ENCODE data around the gene MYH14.
"Not testable (repeated sequence)": the region's sequence is repeated elsewhere in the genome, so short reads cannot be mapped to it uniquely, and the experiment has no call there.

MYH14 gene

DNA sequence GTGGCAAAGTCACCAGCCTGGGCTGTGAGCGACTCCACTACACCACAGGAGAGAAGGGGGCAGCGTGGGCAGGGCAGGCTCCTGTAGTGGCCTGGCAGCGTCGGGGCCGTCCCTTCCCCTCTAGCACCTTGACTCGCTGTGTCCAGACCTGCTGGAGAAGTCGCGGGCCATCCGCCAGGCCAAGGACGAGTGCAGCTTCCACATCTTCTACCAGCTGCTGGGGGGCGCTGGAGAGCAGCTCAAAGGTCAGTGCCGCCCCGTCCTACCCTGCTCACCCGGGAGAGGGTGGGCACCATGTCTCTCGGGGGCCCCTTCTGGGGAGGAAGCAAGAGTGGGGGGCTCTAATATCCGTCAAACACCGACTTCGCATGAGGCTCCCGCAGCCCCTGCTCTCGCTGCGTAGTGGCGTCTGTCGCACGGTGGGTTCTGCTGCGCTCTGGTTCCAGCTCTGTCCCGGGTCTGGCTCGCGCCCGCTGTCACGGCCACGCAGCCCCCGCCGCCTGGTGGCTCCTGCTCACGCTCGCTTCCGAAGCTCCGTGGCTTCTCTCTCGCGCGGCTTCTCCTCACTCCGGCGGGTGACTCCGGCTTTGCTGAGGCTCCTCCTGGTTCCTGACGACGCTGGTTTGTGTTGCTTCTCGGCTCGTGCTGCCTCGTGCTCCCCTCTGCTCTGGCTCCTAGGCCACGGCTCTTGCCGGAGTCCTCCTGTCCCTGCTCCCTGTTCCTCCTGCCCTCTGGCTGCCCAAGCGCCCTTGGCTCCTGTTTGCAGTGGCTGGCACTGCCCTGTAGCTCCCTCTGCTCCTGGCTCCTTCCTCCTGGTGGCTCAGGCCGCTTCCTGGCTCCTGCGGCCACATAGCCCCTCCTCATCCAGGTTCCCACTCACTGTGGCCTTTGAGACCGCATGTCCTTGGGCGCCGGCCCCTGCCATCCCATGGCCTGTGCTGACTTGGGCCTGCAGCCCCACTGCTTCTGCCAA, 27.2 kb downstream of the MYH14 start:
- no peak for DNase-seq

DNA sequence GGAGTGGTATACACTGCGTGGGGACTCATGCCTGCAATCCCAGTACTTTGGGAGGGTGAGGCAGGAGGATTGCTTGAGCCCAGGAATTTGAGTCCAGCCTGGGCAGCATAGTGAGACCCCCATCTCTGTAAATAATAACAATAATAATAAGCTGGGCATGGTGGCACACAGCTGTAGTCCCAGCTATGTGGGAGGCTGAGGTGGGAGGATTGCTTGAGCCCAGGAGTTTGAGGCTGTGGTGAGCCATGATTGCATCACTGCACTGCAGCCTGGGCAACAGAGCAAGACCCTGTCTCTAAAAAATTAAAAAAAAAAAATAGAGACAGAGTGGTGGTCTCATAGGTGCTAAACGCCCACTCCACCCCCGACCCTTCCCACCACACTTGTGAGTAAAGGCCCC, 28.0 kb downstream of the MYH14 start:
- DNase-seq: not testable (repeated sequence)

DNA sequence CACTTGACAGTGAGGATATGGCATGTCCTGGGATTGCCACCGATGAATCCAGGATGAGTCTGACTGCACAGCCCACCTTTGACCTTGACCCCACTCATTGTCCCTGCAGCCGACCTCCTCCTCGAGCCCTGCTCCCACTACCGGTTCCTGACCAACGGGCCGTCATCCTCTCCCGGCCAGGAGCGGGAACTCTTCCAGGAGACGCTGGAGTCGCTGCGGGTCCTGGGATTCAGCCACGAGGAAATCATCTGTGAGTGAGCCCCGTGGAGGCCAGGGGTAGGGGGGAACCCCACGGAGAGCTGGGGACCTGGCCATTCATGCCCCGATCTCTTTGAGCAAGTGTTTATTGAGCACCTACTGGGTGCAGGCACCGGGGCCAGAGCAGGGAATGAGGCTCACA, 28.4 kb downstream of the MYH14 start:
- DNase-seq: no peak

DNA sequence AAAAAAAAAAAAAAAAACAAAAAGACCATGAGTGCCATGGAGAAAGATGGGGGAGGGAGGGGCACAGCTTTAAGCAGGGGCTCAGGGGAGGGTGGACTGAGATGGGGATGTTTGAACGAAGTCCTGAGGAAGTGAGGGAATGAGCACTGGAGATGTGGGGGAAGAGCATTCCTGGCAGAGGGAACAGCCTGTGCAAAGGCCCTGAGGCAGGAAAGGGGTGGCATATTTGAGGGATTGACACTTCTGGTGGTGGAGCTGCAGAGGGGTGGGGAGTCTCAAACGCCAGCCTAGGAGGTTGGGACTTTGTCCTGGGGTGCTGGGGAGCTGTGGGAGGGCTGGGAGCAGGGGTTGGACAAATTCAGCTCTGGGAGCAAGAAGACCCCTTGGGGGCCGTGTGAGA, 29.2 kb downstream of the MYH14 start:
- no peak for DNase-seq

DNA sequence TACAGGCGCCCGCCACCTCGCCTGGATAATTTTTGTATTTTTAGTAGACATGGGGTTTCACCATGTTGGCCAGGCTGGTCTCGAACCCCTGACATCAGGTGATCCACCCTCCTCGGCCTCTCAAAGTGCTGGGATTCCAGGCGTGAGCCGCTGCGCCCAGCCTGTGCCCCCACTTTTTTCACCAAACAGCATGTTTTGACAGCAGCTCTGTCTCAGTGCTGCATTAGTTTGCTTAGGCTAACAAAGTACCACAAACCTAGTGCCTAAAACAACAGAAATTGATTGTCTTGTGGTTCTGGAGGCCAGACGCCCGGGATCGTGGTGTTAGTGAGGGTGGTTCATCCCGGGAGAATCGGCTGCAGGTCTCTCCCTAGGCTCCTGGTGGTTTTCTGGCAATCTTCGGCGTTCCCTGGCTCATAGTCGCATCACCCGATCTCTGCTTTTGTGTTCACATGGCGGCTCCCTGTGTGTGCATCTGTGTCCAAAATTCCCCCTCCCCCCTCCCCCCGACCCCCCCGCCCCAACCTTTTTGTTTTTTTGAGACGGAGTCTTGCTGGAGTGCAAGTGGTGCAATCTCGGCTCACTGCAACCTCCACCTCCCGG, 30.0 kb downstream of the MYH14 start:
- DNase-seq: no peak

DNA sequence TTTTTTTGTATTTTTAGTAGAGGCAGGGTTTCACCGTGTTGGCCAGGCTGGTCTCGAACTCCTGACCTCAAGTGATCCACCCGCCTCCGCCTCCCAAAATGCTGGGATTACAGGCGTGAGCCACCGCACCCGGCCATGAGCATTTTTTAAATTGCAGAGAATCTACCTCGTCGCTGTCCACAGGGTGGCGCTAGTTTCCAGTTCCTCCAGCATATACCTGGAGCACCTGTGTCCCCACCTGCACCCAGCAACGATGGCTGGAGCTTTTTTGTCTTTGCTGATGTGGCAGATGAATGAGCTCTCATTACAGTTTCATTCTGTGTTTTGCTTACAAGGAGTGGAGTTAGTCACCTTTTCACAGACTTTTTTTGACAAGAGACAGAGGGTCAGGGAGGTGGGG, 34.1 kb downstream of the MYH14 start:
- DNase-seq: not testable (repeated sequence)

DNA sequence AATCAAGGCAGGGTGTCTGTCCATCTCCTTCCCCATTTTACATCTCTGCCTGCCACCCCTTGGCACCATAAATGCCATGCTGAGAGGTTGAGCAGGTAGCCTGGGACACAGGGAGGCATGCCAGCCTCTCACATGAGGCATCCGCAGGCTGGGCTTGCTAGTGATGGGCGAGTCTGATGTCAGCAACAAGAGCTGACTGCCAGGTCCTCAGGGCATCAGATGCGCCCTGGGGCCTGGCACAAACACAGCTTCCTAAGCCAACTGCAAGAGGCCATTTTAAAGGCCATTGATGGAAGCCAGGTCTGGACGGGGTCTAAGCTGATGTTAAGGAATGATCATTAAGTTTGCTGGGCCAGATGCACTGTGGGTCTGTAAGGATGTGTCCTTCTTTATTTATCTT, 34.6 kb downstream of the MYH14 start:
- DNase-seq: no peak

DNA sequence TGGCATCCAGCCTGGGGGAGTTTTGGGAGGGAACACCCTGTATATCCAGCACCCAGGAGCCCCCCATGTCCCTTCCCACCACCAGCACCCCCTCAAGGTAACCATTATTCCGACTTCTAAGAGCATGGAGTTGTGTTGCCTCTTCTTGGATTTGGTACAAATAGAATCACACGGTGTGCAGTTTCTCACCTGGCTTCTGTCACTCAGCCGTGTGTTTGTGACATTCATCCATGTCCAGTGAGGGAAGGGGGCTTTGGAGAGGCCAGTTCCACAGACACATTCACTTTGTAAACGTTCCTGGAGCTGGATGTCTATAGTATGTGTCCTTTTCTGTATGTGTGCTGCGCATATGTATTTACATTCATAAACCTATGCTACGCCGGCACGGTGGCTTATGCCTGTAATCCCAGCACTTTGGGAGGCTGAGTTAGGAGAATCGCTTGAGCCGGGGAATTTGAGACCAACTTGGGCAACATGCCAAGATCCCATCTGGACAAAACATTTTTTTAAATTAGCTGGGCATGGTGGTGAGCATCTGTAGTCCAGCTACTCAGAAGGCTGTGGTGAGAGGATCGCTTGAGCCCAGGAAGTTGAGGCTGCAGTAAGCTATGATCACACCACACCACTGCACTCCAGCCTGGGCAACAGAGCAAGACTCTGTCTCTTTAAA, 36.6 kb downstream of the MYH14 start:
- DNase-seq: no peak

DNA sequence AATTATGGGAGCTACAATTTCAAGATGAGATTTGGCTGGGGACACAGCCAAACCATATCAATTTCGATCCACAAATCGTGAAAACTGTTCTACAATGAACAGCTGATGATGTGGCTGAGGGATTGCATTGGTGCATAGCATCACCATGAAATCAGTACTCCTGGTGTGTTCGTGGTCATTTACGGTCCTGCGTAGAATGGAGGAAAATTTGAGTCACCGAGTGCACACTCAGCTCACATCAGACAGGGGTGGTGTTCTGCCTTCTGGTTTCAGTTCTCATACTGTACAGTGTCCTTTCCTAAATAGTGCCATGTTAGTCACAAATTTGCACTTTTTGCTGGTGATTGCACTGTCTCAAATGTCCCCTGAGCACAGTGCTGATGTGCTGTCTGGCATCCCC, 39.2 kb downstream of the MYH14 start:
- peak; percentile 26 for DNase-seq

DNA sequence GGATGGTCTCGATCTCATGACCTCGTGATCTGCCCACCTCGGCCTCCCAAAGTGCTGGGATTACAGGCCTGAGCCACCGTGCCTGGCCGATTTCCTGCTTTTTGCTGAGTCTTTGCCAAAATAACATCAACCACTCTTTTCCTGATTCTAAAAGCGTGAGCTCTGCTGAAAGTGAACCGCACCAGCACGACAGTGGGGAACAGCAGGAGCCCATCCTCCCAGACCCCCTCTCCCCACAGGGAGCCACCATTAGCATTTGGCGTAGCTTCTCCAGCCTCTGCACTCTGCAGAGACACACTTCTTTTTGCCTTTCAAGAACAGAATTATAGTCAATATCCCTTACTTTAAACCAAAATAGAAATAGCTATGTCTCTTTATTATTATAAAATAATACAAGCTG, 41.3 kb downstream of the MYH14 start:
- DNase-seq: no peak

DNA sequence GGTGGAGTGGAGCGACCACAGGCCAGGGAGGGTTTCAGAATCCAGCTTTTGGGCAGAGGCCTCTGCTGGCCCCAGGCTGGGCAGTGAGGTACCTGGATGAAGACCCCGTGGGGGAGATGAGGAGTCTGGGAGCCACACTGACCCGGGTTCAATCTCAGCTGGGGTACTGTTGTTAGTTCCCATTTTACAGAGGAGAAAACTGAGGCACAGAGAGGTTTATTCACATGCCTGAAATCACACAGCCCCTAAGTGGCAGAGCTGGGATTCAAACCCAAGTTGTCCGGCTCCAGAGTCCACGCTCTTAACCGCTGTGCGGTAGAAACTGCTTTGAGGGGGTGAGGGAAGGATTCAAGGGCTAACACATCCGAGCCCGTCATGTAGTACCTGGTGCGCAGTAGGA, 45.0 kb downstream of the MYH14 start:
- DNase-seq: no peak

DNA sequence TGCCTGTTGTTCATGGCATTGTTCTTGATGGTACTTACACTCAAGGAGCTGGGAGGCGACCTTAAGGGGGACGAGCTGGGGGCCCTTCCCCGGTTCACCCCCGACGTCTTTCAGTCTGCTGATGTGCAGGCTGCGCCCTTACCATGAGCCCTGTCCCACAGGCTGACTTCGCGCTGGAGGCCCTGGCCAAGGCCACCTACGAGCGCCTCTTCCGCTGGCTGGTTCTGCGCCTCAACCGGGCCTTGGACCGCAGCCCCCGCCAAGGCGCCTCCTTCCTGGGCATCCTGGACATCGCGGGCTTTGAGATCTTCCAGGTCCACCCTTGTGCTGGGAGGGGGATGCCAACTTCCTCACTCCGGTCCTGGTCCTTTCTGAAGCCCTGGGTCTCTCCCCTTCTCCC, 45.4 kb downstream of the MYH14 start:
- no peak for DNase-seq

DNA sequence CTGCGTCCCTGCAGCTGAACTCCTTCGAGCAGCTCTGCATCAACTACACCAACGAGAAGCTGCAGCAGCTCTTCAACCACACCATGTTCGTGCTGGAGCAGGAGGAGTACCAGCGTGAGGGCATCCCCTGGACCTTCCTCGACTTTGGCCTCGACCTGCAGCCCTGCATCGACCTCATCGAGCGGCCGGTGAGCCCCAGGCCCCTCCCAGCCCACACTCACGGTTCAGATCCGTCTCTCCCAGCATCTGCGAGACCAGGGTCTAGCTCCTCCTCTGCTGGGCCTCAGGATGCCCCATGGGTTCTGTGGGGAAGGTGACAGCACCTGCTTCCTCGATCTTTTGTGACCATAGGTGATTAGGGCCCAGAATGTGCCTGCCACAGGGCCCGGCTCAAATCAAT, 46.2 kb downstream of the MYH14 start:
- DNase-seq: no peak

DNA sequence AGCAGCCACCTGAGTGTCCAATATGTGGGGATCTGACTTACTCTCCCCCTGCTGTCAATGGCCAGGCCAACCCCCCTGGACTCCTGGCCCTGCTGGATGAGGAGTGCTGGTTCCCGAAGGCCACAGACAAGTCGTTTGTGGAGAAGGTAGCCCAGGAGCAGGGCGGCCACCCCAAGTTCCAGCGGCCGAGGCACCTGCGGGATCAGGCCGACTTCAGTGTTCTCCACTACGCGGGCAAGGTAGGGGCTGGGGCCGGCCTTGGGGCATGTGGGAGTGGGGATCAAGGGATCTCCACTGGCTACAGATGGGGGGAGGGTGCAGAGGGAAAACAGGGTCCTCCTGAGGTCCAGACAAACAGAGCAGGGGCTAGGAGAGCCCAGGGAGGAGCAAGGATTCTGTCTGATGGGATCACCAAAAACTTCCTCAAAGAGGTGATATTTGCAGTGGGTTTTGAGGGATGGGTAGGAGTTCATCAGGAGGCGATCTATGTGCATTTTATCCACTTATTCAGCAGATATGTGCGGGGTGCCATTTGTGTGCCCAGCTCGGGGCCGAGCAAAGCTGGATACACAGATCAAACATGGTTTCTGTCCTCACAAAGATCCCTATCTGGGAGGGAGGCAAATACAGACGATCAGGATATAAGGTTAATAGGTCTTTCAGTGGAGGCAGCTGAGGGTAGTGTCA, 47.2 kb downstream of the MYH14 start:
- no peak for DNase-seq

DNA sequence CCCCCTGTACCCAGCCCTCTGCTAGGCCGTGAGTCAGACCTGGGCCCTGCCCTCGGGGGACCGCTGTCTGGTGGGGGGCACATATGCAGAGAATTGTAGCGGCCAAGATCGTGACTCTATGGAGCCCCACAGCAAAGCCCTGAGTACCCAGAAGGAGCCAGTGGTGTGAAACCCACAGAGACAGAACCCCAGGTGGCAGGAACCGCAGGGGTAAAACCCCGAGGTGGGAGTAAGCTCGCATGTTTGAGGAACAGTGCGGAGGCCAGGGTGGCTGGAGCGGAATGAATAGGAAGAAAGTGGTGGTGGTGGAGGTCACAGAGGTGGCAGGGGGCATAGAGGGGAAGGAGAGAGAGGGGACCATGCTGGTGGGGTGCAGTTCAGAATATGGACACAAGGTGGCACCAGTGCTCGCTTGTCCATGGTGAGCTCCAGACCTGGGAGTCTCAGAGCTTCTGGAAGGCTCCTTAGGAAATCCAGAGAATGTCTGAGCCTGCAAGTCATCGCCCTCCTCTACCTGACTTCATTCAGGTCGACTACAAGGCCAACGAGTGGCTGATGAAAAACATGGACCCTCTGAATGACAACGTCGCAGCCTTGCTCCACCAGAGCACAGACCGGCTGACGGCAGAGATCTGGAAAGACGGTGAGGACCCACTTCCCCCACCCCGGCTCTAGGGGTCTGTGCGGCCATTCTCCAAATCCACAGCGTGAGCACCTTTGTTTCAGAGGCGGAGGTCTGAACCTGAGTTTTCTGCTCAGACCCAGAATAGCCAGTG, 48.9 kb downstream of the MYH14 start:
- peak; percentile 39 for DNase-seq

DNA sequence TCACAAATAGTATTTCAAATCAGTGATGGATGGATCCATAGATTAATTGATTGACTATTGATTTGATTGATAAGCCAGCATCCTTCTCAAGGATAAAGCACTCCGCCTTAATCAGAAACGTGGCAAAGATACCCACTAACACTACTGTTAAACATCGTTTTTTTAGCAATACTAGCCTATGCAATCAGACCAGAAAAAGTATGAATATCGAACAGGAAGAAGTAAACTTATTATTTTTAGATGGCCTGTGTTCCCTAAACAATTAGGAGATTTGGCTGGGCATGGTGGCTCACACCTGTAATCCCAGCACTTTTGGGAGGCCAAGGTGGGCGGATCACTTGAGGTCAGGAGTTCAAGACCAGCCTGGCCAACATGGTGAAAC, 49.5 kb downstream of the MYH14 start:
- DNase-seq: no peak

DNA sequence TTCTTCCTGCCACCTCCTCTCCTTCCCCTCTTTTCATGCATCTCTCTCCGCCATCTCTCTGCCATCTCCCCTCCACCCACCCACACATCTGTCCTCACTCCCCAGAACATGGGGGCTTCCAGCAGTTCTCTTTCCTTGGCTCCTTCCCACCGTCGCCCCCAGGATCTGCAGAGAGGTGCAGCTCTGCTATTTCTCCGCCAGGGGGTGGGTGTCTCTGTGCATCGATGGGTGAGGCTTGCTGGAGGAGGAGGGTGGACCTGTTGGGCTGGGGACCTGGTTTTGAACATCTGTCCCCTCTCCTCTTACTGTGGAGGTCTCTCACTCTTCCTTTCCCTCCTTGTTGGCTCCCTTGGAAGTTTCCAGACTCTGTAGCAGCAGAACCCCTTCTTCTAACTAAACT, 51.7 kb downstream of the MYH14 start:
- no peak for DNase-seq

DNA sequence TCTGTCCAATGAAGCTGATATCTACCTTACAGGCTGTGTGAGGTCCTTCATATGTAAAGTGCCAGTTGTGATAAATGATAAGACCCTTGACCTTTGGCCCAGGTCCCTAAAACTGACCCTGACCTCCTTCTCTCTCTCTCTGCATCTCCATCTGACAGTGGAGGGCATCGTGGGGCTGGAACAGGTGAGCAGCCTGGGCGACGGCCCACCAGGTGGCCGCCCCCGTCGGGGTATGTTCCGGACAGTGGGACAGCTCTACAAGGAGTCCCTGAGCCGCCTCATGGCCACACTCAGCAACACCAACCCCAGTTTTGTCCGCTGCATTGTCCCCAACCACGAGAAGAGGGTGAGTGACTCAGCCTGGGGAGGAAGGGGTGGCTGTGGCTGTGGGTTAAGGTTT, 53.7 kb downstream of the MYH14 start:
- no peak for DNase-seq

DNA sequence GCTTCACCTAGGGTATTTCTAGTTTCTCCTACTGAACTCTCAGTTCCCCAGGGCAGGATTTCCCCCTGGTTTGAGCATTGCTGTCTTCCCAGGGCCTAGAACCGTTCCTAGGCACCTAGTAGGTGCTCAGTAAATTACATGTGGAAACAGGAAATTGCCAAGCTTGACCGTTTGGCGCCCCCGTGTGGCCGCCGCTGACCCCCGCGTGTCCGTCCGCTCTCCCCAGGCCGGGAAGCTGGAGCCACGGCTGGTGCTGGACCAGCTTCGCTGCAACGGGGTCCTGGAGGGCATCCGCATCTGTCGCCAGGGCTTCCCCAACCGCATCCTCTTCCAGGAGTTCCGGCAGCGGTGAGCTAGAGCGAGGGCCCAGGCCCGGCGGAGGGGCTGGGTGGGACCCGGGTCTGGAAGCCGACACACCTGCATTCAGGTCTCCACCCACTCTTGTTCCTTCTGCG, 55.5 kb downstream of the MYH14 start:
- DNase-seq: peak; percentile 37

DNA sequence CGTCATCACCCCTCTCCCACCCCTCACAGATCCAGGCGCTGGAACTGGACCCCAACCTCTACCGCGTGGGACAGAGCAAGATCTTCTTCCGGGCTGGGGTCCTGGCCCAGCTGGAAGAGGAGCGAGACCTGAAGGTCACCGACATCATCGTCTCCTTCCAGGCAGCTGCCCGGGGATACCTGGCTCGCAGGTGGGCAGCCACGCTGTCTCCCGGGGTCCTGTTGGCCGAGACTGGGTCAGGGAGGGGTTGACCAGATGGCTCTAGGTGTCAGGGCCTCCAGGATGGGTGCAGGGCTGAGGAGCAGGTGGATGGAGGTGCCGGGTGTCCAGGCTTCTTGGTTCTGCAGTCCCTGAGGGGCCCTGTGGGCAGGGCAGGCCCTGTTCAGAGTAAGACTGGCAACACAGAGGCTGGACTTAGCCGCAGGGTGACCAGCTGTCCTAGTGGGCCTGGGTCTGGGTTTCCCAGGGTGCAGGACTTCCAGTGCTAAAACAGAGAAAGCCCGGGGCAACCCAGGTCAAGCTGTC, 58.1 kb downstream of the MYH14 start:
- DNase-seq: no peak

DNA sequence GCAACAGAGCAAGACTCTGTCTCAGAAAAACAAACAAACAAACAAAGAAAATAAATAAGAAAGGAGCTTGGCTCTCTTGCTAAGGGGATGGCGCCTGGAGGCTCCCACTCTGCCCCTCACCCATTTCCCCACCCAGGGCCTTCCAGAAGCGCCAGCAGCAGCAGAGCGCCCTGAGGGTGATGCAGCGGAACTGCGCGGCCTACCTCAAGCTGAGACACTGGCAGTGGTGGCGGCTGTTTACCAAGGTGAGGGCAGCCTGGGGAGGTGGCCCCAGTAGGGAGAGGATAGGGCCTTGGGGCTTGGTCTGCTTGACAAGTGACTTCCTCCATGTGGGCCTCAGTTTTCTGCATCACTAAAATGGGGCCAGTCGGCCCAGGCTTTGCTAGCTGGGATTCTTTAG, 59.8 kb downstream of the MYH14 start:
- no peak for DNase-seq

DNA sequence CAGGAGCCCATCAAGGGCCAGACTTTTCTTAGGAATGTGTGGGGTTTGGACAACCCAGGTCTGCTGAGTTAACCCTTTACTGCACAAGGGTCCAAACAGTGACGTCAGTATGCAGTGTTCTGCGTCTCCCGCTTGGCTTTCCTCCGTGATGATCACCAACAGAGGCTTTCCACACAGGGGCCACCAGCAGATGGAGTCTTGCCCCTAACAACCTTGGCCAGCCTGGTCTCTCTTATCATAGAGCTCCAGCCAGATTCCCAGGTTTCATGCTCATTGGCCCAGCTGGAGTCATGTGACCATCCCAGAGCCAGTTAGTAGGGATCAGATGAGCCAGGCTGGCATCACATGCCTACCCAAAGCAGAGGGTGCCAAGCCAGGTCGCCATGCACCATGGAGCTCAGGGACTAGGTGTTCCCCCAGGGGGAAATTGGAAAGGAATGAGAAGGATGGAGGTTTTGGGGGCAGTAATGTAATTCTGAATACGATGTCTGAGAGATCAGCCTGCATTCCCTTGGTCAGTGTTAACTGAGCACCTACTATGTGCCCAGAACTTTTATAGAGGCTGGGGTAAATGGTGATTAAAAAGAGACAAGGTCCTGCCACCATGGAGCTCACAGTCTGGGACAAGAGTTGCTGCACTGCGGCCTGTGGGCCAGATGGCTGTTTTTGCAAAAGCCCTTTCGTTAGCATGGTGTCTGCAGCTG, 61.2 kb downstream of the MYH14 start:
- DNase-seq: no peak

Measured in suppressor macrophage treated with lipopolysaccharide for 4 hours (primary cell).